Measurements from ENCODE around the gene ZC3H8.

ZC3H8 gene

DNA sequence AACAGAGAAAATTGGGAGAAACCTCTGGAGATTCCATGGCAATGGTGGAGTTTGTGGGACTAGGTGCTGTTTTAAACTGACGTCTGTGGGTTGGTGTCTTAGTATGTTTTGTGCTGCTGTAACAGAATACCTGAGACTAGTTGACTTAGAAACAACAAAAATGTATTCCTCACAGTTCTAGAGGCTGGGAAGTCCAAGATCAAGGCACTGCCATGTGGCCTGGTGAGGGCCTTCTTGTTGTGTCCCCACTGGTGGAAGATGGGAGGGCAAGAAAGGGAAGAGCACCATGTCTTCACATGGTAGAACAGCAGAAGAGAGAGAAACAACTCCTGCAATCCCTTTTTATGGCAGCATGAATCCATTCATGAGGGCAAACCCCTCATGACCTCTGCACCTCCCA is 13.7 kb upstream of the ZC3H8 start:
- Histone ChIP-seq H3K27ac (ENCODE audit: low read depth, low read length) (no peak overlapping the region), H3K27me3 (ENCODE audit: control insufficient read depth, low read length) (no peaks in the 10 kb centered on the region), H3F3A (ENCODE audit: control insufficient read depth, insufficient read depth) (peaks cover 6% of the 10 kb centered on the region), H3K4me3 (ENCODE audit: low read length) (no peak overlapping the region), H3K4me1 (ENCODE audit: control insufficient read depth, low read length) (peaks cover under 1% of the 10 kb centered on the region; the same call in 1 of the 2 replicates), H3K9me2 (replicated peaks; ENCODE audit: control insufficient read depth, low read length) (no peaks in the 10 kb centered on the region), H4K20me1 (ENCODE audit: control insufficient read depth, insufficient read depth, low read depth, low read length) (no peaks in the 10 kb centered on the region), H3K36me3 (ENCODE audit: control insufficient read depth, low read length) (no peaks in the 10 kb centered on the region), H3K9me3 (ENCODE audit: control insufficient read depth, insufficient read depth, low read length) (no peaks in the 10 kb centered on the region), H3K4me2 (ENCODE audit: low read length) (no peak overlapping the region), H3K79me2 (ENCODE audit: control insufficient read depth, low read length) (no peaks in the 10 kb centered on the region)
- TF ChIP-seq, protein P1, sequence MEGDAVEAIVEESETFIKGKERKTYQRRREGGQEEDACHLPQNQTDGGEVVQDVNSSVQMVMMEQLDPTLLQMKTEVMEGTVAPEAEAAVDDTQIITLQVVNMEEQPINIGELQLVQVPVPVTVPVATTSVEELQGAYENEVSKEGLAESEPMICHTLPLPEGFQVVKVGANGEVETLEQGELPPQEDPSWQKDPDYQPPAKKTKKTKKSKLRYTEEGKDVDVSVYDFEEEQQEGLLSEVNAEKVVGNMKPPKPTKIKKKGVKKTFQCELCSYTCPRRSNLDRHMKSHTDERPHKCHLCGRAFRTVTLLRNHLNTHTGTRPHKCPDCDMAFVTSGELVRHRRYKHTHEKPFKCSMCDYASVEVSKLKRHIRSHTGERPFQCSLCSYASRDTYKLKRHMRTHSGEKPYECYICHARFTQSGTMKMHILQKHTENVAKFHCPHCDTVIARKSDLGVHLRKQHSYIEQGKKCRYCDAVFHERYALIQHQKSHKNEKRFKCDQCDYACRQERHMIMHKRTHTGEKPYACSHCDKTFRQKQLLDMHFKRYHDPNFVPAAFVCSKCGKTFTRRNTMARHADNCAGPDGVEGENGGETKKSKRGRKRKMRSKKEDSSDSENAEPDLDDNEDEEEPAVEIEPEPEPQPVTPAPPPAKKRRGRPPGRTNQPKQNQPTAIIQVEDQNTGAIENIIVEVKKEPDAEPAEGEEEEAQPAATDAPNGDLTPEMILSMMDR (IDR thresholded peaks at IDR 0.05; ENCODE audit: low read depth, low read length, poor library complexity, severe bottlenecking): no peak
- no peak for TF ChIP-seq EZH2phosphoT487 (IDR thresholded peaks at IDR 0.05; ENCODE audit: borderline replicate concordance, low read length)

DNA sequence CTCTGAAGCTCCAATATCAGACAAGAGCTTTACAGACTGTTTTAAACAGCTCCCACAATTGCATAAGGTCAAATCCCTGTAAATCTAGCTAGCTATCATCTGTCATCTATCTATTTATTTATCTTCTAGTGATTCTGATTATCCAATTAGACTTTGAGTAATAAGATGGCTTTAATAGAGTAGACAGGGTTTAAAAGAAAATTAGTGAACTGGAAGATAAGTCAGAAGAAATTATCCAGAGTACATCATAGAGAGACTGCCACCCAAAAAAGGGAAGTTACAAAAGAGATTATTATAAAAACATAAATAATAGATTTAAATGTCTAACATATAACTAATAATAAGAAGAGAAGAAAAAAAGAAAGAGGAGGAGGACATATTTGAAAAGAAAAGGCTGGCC is 8.0 kb upstream of the ZC3H8 start:
- Histone ChIP-seq H3K9me2 (replicated peaks; ENCODE audit: control insufficient read depth, low read length) (no peaks in the 10 kb centered on the region), H3F3A (ENCODE audit: control insufficient read depth, insufficient read depth) (no peaks in the 10 kb centered on the region), H4K20me1 (ENCODE audit: control insufficient read depth, insufficient read depth, low read depth, low read length) (no peaks in the 10 kb centered on the region), H3K79me2 (ENCODE audit: control insufficient read depth, low read length) (no peaks in the 10 kb centered on the region), H3K36me3 (ENCODE audit: control insufficient read depth, low read length) (no peaks in the 10 kb centered on the region), H3K27me3 (ENCODE audit: control insufficient read depth, low read length) (no peaks in the 10 kb centered on the region), H3K27ac (ENCODE audit: low read depth, low read length) (no peak overlapping the region), H3K9me3 (ENCODE audit: control insufficient read depth, insufficient read depth, low read length) (peaks cover 5% of the 10 kb centered on the region; the same call in 1 of the 2 replicates), H3K4me3 (ENCODE audit: low read length) (no peak overlapping the region), H3K4me1 (ENCODE audit: control insufficient read depth, low read length) (peaks cover 9% of the 10 kb centered on the region), H3K4me2 (ENCODE audit: low read length) (no peak overlapping the region)
- no peak for TF ChIP-seq EZH2phosphoT487 (IDR thresholded peaks at IDR 0.05; ENCODE audit: borderline replicate concordance, low read length)
- TF ChIP-seq, protein P1 (IDR thresholded peaks at IDR 0.05; ENCODE audit: low read depth, low read length, poor library complexity, severe bottlenecking): no peak

DNA sequence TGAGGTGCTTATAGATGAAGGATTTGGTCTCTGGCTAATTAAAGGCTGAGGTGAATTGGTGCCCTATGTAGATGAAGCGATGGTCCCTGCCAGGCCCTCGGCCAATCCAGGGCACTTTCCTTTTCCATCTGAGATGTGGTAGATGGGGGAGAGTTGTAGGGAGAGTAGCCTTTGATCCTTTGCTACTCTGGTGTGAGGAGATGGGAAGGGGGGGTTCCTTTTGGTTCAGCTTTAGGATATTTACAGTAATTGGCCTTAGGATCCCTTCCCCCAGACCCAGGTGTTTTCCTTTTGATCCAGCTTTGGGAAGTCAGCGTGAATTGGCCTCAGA is 5.4 kb upstream of the ZC3H8 start:
- Histone ChIP-seq H3K4me1 (ENCODE audit: control insufficient read depth, low read length) (peaks cover 18% of the 10 kb centered on the region), H3K27me3 (ENCODE audit: control insufficient read depth, low read length) (no peaks in the 10 kb centered on the region), H3K4me2 (ENCODE audit: low read length) (no peak overlapping the region), H3K9me2 (replicated peaks; ENCODE audit: control insufficient read depth, low read length) (no peaks in the 10 kb centered on the region), H3K36me3 (ENCODE audit: control insufficient read depth, low read length) (no peaks in the 10 kb centered on the region), H3K27ac (ENCODE audit: low read depth, low read length) (no peak overlapping the region), H4K20me1 (ENCODE audit: control insufficient read depth, insufficient read depth, low read depth, low read length) (no peaks in the 10 kb centered on the region), H3K79me2 (ENCODE audit: control insufficient read depth, low read length) (no peaks in the 10 kb centered on the region), H3F3A (ENCODE audit: control insufficient read depth, insufficient read depth) (no peaks in the 10 kb centered on the region; the same call in 1 of the 2 replicates), H3K9me3 (ENCODE audit: control insufficient read depth, insufficient read depth, low read length) (peaks cover 5% of the 10 kb centered on the region; the same call in 1 of the 2 replicates), H3K4me3 (ENCODE audit: low read length) (no peak overlapping the region)
- TF ChIP-seq, protein P1 (IDR thresholded peaks at IDR 0.05; ENCODE audit: low read depth, low read length, poor library complexity, severe bottlenecking): no peak
- TF ChIP-seq EZH2phosphoT487 (IDR thresholded peaks at IDR 0.05; ENCODE audit: borderline replicate concordance, low read length): no peak
